Smooth muscle cell (in vitro differentiated cells): ENCODE results near the gene PRKN. TPM values are rescaled to one million over a fixed set of nuclear protein-coding genes. Genes with fewer than 3 reads are reported as not detected.

Source experiments
- DNase-seq: peaks from one replicate; lab custom pipeline; 2025; ENCODE audit not compliant: unreplicated experiment; lab: John Stamatoyannopoulos, UW
- H2AFZ ChIP-seq: fragments of 200-600 bp; sonication (generic); 2 replicates; pipeline ENCODE4 v1.6.0; 2016; ENCODE audit warnings: antibody characterized with exemption, low read depth, mild to moderate bottlenecking
- H3F3A ChIP-seq: fragments of 200-600 bp; sonication (generic); 2 replicates; pipeline ENCODE4 v1.6.0; 2017; ENCODE audit warnings: antibody characterized with exemption, low read depth
- H3K27ac ChIP-seq: fragments of 200-600 bp; sonication (generic); 2 replicates; pipeline ENCODE4 v1.5.1; 2016; ENCODE audit warnings: low read depth, mild to moderate bottlenecking
- H3K27me3 ChIP-seq: fragments of 200-600 bp; sonication (generic); 2 replicates; pipeline ENCODE4 v1.6.1; 2016; ENCODE audit warnings: low read depth, mild to moderate bottlenecking
- H3K36me3 ChIP-seq: fragments of 200-600 bp; sonication (generic); 2 replicates; pipeline ENCODE4 v1.5.1; 2016; ENCODE audit warnings: low read depth
- H3K4me1 ChIP-seq: fragments of 200-600 bp; sonication (generic); 2 replicates; pipeline ENCODE4 v1.5.1; 2016; ENCODE audit warnings: low read depth
- H3K4me2 ChIP-seq: fragments of 200-600 bp; sonication (generic); 2 replicates; pipeline ENCODE4 v1.6.0; 2016; ENCODE audit warnings: mild to moderate bottlenecking
- H3K4me3 ChIP-seq: fragments of 200-600 bp; sonication (generic); 2 replicates; pipeline ENCODE4 v1.5.1; 2016; ENCODE audit warnings: mild to moderate bottlenecking
- H3K79me2 ChIP-seq: fragments of 200-600 bp; sonication (generic); 2 replicates; pipeline ENCODE4 v1.6.0; 2016; ENCODE audit warnings: low read depth, mild to moderate bottlenecking
- H3K9ac ChIP-seq: fragments of 200-600 bp; sonication (generic); 2 replicates; pipeline ENCODE4 v1.6.0; 2016; ENCODE audit warnings: low read depth
- H3K9me3 ChIP-seq: fragments of 200-600 bp; sonication (generic); replicated peaks from 2 replicates; pipeline ENCODE4 v1.5.1; 2016; ENCODE audit warnings: low read depth
- H4K20me1 ChIP-seq: fragments of 200-600 bp; sonication (generic); 2 replicates; pipeline ENCODE4 v1.6.0; 2016; ENCODE audit warnings: low read depth
- WGBS: methylation state at CpG from one replicate; pipeline ENCODE4 v1.1.7; 2016; ENCODE audit warnings: low lambda C conversion rate; 5-methylcytosine and 5-hydroxymethylcytosine counted together
- polyA plus RNA-seq: library from polyadenylated mRNA; unstranded; fragments of >200 nt; fragmentation: Nextera tagmentation; extraction: Ambion mirVana; gene quantifications from 2 replicates; pipeline ENCODE4 v1.2.1, GENCODE V29; 2016
- total RNA-seq: library from RNA; depleted of rRNA; stranded (reverse); fragments of >200 nt; gene quantifications from 2 replicates; pipeline ENCODE4 v1.2.3, GENCODE V29; 2014
- TF ChIP-seq, protein P1 (sequence below): fragments of 200-600 bp; sonication (generic); IDR thresholded peaks from 2 replicates; pipeline ENCODE4 v1.5.1; 2017; ENCODE audit warnings: borderline replicate concordance, mild to moderate bottlenecking, antibody characterized with exemption; ENCODE audit not compliant: insufficient read depth, poor library complexity, severe bottlenecking

Gene PRKN
- total and polyA plus RNA-seq, 2 experiments from 2014 or later: 0.81 to 5.1 TPM

DNA sequence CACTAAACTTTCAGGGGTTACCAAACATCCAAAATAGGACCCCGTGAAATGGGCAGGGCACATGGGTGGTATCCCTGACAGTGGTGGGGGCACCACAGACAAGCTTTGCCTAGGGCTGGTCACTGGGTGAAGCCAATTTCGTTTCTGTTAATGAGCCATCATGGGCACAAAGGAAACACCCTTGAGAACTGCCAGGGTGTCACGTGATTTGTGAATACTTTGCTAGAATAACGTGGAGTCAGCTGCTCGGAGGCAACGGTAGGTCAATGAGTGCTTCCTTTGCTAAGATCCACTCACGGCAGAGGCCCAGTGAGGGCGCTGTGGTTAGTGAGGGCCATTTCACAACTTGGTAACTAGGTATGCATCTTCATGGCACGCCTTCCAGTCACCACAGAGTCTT, 1366.0 kb downstream of the PRKN start:
- no peak overlapping the region for H3K27ac ChIP-seq
- H3K79me2 ChIP-seq: no peaks in the 10 kb centered on the region
- DNase-seq: no peak
- H3K9ac ChIP-seq: no peak overlapping the region
- no peaks in the 10 kb centered on the region for H3F3A ChIP-seq
- TF ChIP-seq, protein P1, sequence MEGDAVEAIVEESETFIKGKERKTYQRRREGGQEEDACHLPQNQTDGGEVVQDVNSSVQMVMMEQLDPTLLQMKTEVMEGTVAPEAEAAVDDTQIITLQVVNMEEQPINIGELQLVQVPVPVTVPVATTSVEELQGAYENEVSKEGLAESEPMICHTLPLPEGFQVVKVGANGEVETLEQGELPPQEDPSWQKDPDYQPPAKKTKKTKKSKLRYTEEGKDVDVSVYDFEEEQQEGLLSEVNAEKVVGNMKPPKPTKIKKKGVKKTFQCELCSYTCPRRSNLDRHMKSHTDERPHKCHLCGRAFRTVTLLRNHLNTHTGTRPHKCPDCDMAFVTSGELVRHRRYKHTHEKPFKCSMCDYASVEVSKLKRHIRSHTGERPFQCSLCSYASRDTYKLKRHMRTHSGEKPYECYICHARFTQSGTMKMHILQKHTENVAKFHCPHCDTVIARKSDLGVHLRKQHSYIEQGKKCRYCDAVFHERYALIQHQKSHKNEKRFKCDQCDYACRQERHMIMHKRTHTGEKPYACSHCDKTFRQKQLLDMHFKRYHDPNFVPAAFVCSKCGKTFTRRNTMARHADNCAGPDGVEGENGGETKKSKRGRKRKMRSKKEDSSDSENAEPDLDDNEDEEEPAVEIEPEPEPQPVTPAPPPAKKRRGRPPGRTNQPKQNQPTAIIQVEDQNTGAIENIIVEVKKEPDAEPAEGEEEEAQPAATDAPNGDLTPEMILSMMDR: no peak
- H3K4me2 ChIP-seq: no peak overlapping the region
- H3K36me3 ChIP-seq: no peaks in the 10 kb centered on the region
- no peak overlapping the region for H2AFZ ChIP-seq
- H3K27me3 ChIP-seq: no peaks in the 10 kb centered on the region
- no peak overlapping the region for H3K4me3 ChIP-seq
- 96% methylated on average over 8 of the region's 9 CpGs for WGBS
- H4K20me1 ChIP-seq: no peaks in the 10 kb centered on the region
- H3K4me1 ChIP-seq: no peaks in the 10 kb centered on the region
- H3K9me3 ChIP-seq: peaks cover 10% of the 10 kb centered on the region

DNA sequence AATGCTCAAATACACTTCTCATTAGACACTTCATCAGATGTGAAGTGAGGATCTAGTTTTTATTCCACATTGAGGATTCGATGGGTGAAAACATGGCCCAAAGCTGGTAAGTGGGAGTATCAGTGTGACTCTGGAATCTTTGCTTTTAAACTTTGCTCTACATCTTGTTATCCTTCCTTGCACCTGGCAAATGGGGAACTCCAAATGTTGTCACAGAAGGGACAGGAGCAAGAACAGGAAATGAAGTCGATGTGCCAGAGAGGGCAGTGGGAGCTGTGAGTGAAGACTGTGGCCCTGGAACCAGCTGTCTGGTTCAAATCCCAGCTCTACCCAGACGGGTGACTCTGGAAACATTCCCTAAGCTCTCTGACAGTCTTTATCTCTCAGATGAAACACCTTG, 1367.0 kb downstream of the PRKN start:
- no peaks in the 10 kb centered on the region for H3K79me2 ChIP-seq
- no peak overlapping the region for H2AFZ ChIP-seq
- no peak overlapping the region for H3K9ac ChIP-seq
- no peaks in the 10 kb centered on the region for H4K20me1 ChIP-seq
- no peak overlapping the region for H3K27ac ChIP-seq
- DNase-seq: no peak
- no peaks in the 10 kb centered on the region for H3K27me3 ChIP-seq
- WGBS: 83% methylated on average over 3 of the region's 3 CpGs
- TF ChIP-seq, protein P1: no peak
- no peak overlapping the region for H3K4me2 ChIP-seq
- no peaks in the 10 kb centered on the region for H3K36me3 ChIP-seq
- H3K9me3 ChIP-seq: peaks cover 10% of the 10 kb centered on the region
- no peaks in the 10 kb centered on the region for H3F3A ChIP-seq
- no peak overlapping the region for H3K4me3 ChIP-seq
- H3K4me1 ChIP-seq: no peaks in the 10 kb centered on the region

DNA sequence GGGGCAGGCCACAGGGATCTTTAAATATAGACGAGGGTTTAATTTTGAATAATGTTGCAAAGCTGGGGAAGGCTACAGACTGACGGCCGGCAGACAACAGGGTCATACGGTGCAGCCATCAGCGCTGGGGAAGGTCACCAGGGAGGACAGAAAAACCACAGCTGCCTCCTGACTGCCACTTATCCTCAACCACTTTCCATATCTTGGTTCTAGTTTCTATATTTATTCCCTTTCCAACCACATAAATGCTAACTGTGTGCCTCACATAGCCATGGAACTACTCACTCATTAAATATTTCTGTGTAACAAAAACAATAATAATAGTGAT, 1368.0 kb downstream of the PRKN start:
- TF ChIP-seq, protein P1: no peak
- H3K27me3 ChIP-seq: no peaks in the 10 kb centered on the region
- no peaks in the 10 kb centered on the region for H3K4me1 ChIP-seq
- H3K4me2 ChIP-seq: no peak overlapping the region
- H2AFZ ChIP-seq: no peak overlapping the region
- DNase-seq: no peak
- H3K4me3 ChIP-seq: no peak overlapping the region
- 66% methylated on average over 5 of the region's 5 CpGs for WGBS
- no peaks in the 10 kb centered on the region for H3K79me2 ChIP-seq
- no peaks in the 10 kb centered on the region for H3F3A ChIP-seq
- H3K27ac ChIP-seq: no peak overlapping the region
- H3K36me3 ChIP-seq: no peaks in the 10 kb centered on the region
- H4K20me1 ChIP-seq: no peaks in the 10 kb centered on the region
- H3K9ac ChIP-seq: no peak overlapping the region
- H3K9me3 ChIP-seq: peaks cover 10% of the 10 kb centered on the region

DNA sequence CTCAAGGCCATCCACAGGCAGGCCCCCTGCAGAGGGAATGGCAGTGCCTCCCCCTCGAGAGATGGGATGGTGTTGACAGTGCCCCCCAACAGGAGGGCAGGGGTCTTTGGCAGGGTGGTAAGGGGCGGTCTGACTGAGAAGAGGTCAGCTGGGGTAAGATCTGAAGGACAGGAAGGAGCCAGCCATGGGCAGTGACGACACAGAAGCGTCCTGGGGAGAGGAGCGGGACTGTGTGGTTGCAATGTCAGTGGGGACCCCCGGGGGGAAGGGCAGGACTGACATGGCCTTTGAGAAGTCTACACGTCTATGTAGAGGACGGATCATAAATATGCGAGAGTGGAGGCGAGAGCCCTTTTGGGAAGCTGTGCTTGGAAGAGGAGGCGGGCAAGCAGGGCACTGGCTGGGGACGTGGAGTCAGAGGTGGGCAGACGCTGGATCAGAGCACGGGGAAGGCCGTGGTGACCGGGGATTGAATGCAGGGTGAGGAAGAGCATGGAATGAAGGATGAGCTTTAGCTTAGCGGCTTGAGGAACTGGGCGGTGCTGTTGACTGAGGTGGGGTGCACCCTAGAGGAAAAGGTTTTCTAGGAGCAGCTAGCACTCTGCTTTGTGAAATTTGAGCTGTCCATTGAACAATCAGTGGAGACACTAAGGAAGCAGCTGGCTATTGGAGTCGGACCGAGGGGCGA, 1371.3 kb downstream of the PRKN start:
- no peak overlapping the region for H2AFZ ChIP-seq
- TF ChIP-seq, protein P1: no peak
- H3K4me2 ChIP-seq: no peak overlapping the region
- H3K36me3 ChIP-seq: no peaks in the 10 kb centered on the region
- no peaks in the 10 kb centered on the region for H4K20me1 ChIP-seq
- no peak overlapping the region for H3K27ac ChIP-seq
- no peaks in the 10 kb centered on the region for H3K27me3 ChIP-seq
- no peaks in the 10 kb centered on the region for H3K79me2 ChIP-seq
- no peak for DNase-seq
- no peaks in the 10 kb centered on the region for H3K4me1 ChIP-seq
- no peaks in the 10 kb centered on the region for H3F3A ChIP-seq
- no peak overlapping the region for H3K9ac ChIP-seq
- 96% methylated on average over 21 of the region's 21 CpGs for WGBS
- H3K9me3 ChIP-seq: no peaks in the 10 kb centered on the region
- H3K4me3 ChIP-seq: no peak overlapping the region
